Keratinocyte (primary cell): Measurements from ENCODE around the gene HECTD1. TPM values are rescaled to one million over a fixed set of nuclear protein-coding genes. Genes with fewer than 3 reads are reported as not detected.

Experiments used
- DNase-seq: peaks from one replicate; pipeline ENCODE4 v3.0.0-alpha.2; 2011; ENCODE audit warnings: low read depth, missing footprints, low spot score
- FAIRE-seq: peaks from 2 replicates; lab custom pipeline; 2011; peaks lifted over from hg19 to GRCh38; lab: Jason Lieb, UNC
- H2AFZ ChIP-seq: 2 replicates; pipeline ENCODE4 v1.6.0; 2012; ENCODE audit warnings: low read length, control low read depth, inconsistent platforms; ENCODE audit not compliant: control insufficient read depth
- H3K27ac ChIP-seq: 2 replicates; pipeline ENCODE4 v1.5.1; 2011; ENCODE audit warnings: low read length; ENCODE audit not compliant: control insufficient read depth, insufficient read depth
- H3K27me3 ChIP-seq: 3 replicates; pipeline ENCODE4 v1.6.0; 2011; ENCODE audit warnings: low read length; ENCODE audit not compliant: control insufficient read depth, insufficient read depth; ENCODE audit errors: extremely low read depth
- H3K36me3 ChIP-seq, 2 experiments: 2 replicates in 1 of 2; 3 replicates in 1 of 2; pipeline ENCODE4 v1.5.1; 2011; ENCODE audit warnings: low read length in 2 of 2, mild to moderate bottlenecking in 1 of 2; ENCODE audit not compliant: control insufficient read depth in 2 of 2, insufficient read depth in 2 of 2; ENCODE audit errors: extremely low read depth in 1 of 2
- H3K4me1 ChIP-seq: 3 replicates; pipeline ENCODE4 v1.5.1; 2011; ENCODE audit warnings: low read length; ENCODE audit not compliant: control insufficient read depth, insufficient read depth; ENCODE audit errors: extremely low read depth
- H3K4me2 ChIP-seq: 3 replicates; pipeline ENCODE4 v1.6.0; 2011; ENCODE audit warnings: low read depth, low read length; ENCODE audit not compliant: control insufficient read depth, insufficient read depth; ENCODE audit errors: extremely low read depth
- H3K4me3 ChIP-seq, 3 experiments: fragments of 200-600 bp in 1 of 3; sonication (generic) in 1 of 3; 2 replicates in 2 of 3; 3 replicates in 1 of 3; pipeline ENCODE4 v1.5.1; 2011 to 2016; ENCODE audit warnings: low read length in 3 of 3, mild to moderate bottlenecking in 3 of 3, control low read depth in 2 of 3, inconsistent platforms in 1 of 3, low read depth in 1 of 3, mixed read lengths in 1 of 3, mixed run types in 1 of 3, moderate library complexity in 1 of 3; ENCODE audit not compliant: control insufficient read depth in 2 of 3, insufficient read depth in 2 of 3; ENCODE audit errors: extremely low read depth in 1 of 3
- H3K79me2 ChIP-seq: 2 replicates; pipeline ENCODE4 v1.6.0; 2012; ENCODE audit warnings: low read length; ENCODE audit not compliant: control insufficient read depth, insufficient read depth
- H3K9ac ChIP-seq: 3 replicates; pipeline ENCODE4 v1.6.0; 2011; ENCODE audit warnings: low read length; ENCODE audit not compliant: control insufficient read depth, insufficient read depth; ENCODE audit errors: extremely low read depth
- H3K9me1 ChIP-seq: 3 replicates; pipeline ENCODE4 v1.6.0; 2011; ENCODE audit warnings: low read length; ENCODE audit not compliant: control insufficient read depth, insufficient read depth; ENCODE audit errors: extremely low read depth
- H3K9me3 ChIP-seq: 2 replicates; pipeline ENCODE4 v1.5.1; 2012; ENCODE audit warnings: low read depth, low read length; ENCODE audit not compliant: control insufficient read depth
- H4K20me1 ChIP-seq: 3 replicates; pipeline ENCODE4 v1.6.0; 2011; ENCODE audit warnings: low read length; ENCODE audit not compliant: control insufficient read depth, insufficient read depth; ENCODE audit errors: extremely low read depth
- EZH2 ChIP-seq: IDR thresholded peaks from one replicate; pipeline ENCODE4 v1.6.1; 2012; ENCODE audit warnings: inconsistent platforms, mild to moderate bottlenecking, low read length, moderate library complexity
- dilution Hi-C: fragments of 300-500 bp; cut with MboI; formaldehyde crosslinking; loops from one replicate; pipeline ENCODE4 v1.7.0; 2020; ENCODE audit warnings: low sequenced_read_pairs; ENCODE audit not compliant: extremely low pct_ligation_motif_present
- polyA plus RNA-seq, 5 experiments: library from polyadenylated mRNA; depleted of rRNA in 3 of 5; stranded (reverse) in 3 of 5; stranded (forward) in 1 of 5; unstranded in 1 of 5; fragments of >200 nt; gene quantifications; 1 replicate in 1 of 5; 2 replicates in 3 of 5; 3 replicates in 1 of 5; pipeline versions ENCODE4 v1.2.1 to v1.2.3, GENCODE V29; 2011 to 2012; ENCODE audit warnings: missing spikeins in 2 of 5, low read depth in 1 of 5, low replicate concordance in 1 of 5
- small RNA-seq, 3 experiments: library from RNA; depleted of rRNA; stranded (forward); fragments of <200 nt; gene quantifications; one replicate each; pipeline ENCODE3, GENCODE V24; 2012; ENCODE audit warnings: low read depth in 3 of 3, low replicate concordance in 1 of 3; ENCODE audit not compliant: insufficient read length in 3 of 3
- TF ChIP-seq, protein P1 (sequence below), 3 experiments: IDR thresholded peaks in 1 of 3; conservative IDR thresholded peaks in 1 of 3; optimal IDR thresholded peaks in 1 of 3; 2 replicates in 2 of 3; 3 replicates in 1 of 3; pipeline versions ENCODE3 to v1.5.1; 2011; ENCODE audit warnings: low read length in 3 of 3, mild to moderate bottlenecking in 3 of 3, moderate library complexity in 2 of 3, control low read depth in 1 of 3, inconsistent platforms in 1 of 3; ENCODE audit not compliant: insufficient read depth in 2 of 3; ENCODE audit errors: extremely low read depth in 1 of 3

HECTD1 gene
- polyA plus RNA-seq, 1 donor (not counting 4 experiments of a cell fraction or from before 2014, with no cell fraction given): 94.8 TPM

DNA sequence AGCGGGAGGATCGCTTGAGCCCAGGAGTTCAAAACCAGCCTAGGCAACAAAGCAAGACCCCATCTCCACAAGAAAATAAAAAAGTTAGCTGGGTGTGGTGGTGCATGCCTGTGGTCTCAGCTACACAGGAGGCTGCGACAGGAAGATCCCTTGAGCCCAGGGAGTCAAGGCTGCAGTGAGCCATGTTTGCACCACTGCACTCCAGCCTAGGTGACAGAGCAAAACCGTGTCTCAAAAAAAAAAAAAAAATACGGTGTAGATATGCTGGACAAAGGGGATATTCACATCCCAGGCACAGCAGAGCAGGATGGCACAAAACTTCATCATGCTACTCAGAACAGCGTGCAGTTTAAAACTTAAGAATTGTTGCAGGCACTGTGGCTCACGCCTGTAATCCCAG, 156.6 kb downstream of the HECTD1 start:
- dilution Hi-C loops: no loop called here
- H3K9ac ChIP-seq: no peak overlapping the region
- no peaks in the 10 kb centered on the region for H3K36me3 ChIP-seq
- no peaks in the 10 kb centered on the region for H3K9me3 ChIP-seq
- TF ChIP-seq EZH2: no peak
- TF ChIP-seq, protein P1, sequence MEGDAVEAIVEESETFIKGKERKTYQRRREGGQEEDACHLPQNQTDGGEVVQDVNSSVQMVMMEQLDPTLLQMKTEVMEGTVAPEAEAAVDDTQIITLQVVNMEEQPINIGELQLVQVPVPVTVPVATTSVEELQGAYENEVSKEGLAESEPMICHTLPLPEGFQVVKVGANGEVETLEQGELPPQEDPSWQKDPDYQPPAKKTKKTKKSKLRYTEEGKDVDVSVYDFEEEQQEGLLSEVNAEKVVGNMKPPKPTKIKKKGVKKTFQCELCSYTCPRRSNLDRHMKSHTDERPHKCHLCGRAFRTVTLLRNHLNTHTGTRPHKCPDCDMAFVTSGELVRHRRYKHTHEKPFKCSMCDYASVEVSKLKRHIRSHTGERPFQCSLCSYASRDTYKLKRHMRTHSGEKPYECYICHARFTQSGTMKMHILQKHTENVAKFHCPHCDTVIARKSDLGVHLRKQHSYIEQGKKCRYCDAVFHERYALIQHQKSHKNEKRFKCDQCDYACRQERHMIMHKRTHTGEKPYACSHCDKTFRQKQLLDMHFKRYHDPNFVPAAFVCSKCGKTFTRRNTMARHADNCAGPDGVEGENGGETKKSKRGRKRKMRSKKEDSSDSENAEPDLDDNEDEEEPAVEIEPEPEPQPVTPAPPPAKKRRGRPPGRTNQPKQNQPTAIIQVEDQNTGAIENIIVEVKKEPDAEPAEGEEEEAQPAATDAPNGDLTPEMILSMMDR (optimal IDR thresholded peaks at IDR 0.05 in 1 of 3, IDR thresholded peaks at IDR 0.05 in 1 of 3, conservative IDR thresholded peaks at IDR 0.05 in 1 of 3; ENCODE audit: extremely low read depth in 1 of 3, insufficient read depth in 2 of 3, low read length in 3 of 3): no peak
- no peak for DNase-seq
- H3K4me2 ChIP-seq: no peak overlapping the region
- H4K20me1 ChIP-seq: no peaks in the 10 kb centered on the region
- FAIRE-seq: no peak
- H3K4me3 ChIP-seq: no peak overlapping the region
- H3K27ac ChIP-seq: no peak overlapping the region
- H3K27me3 ChIP-seq: no peaks in the 10 kb centered on the region
- no peaks in the 10 kb centered on the region for H3K9me1 ChIP-seq
- H3K4me1 ChIP-seq: peaks cover 11% of the 10 kb centered on the region
- H2AFZ ChIP-seq: no peak overlapping the region
- no peaks in the 10 kb centered on the region for H3K79me2 ChIP-seq

Small RNA genes within 50 kb of the gene (small RNA-seq; reads per million reads assigned to genes)
- gene RF00019 (0 reads per million in 3 experiments), gene RNU6-541P (0 reads per million in 3 experiments)

Other genes starting within 250 kb of the HECTD1 start
- gene AP4S1, start 182.1 kb downstream of the HECTD1 start, polyA plus RNA-seq: 2.5 to 6.2 TPM (median 3.0 TPM) in 3 replicates
- gene STRN3, start 181.4 kb downstream of the HECTD1 start, polyA plus RNA-seq: 25.3 to 38.1 TPM (median 29.0 TPM) in 3 replicates
- gene HEATR5A, start 212.8 kb upstream of the HECTD1 start, polyA plus RNA-seq: 12.7 to 16.7 TPM (median 15.1 TPM) in 3 replicates
- 13.1 to 26.2 TPM (median 22.3 TPM) in 3 replicates for gene DTD2, start 249.7 kb upstream of the HECTD1 start, polyA plus RNA-seq